B cell (primary cell): ENCODE measurements around the gene SLC2A11. TPM values are rescaled to one million over a fixed set of nuclear protein-coding genes. Genes with fewer than 3 reads are reported as not detected.

ENCODE experiments used
- ATAC-seq: fragments of 200-7000 bp; cut with Tn5 transposase; one replicate; pipeline ENCODE4 v1.10.0; 2021; ENCODE audit warnings: low read depth, mild to moderate bottlenecking, moderate number of reproducible peaks, moderate library complexity
- CTCF ChIA-PET: fragments of 350-600 bp; sonication (Branson Sonifier 250); formaldehyde crosslinking; loops from one replicate; lab custom pipeline; 2021; ENCODE audit warnings: antibody characterized with exemption, inconsistent platforms; lab: Charles Lee
- POLR2A ChIA-PET: fragments of 350-600 bp; sonication (Branson Sonifier 250); formaldehyde crosslinking; loops from one replicate; lab custom pipeline; 2021; ENCODE audit warnings: antibody characterized with exemption; lab: Charles Lee
- DNase-seq: peaks from one replicate; pipeline ENCODE4 v3.0.0; 2013
- H2AFZ ChIP-seq: 2 replicates; pipeline ENCODE4 v1.6.1; 2012; ENCODE audit warnings: mild to moderate bottlenecking, low read depth, low read length; ENCODE audit not compliant: insufficient read depth, poor library complexity, severe bottlenecking
- H3K27ac ChIP-seq, 2 donors: 1 replicate in 1 of 2; 2 replicates in 1 of 2; pipeline ENCODE4 v1.5.1; 2012 to 2013; ENCODE audit warnings: low read length in 2 of 2, mild to moderate bottlenecking in 2 of 2, moderate library complexity in 1 of 2
- H3K27me3 ChIP-seq, 4 experiments: fragments of 200-600 bp in 1 of 4; sonication (generic) in 1 of 4; replicated peaks in 1 of 4; 1 replicate in 2 of 4; 2 replicates in 2 of 4; pipeline versions ENCODE4 v1.6.1 to v1.7.0; 2013 to 2016; ENCODE audit warnings: low read length in 3 of 4, mild to moderate bottlenecking in 2 of 4, mixed read lengths in 1 of 4, moderate library complexity in 1 of 4; ENCODE audit not compliant: insufficient read depth in 4 of 4, control insufficient read depth in 3 of 4; ENCODE audit errors: control extremely low read depth in 1 of 4
- H3K36me3 ChIP-seq, 2 experiments: replicated peaks in 1 of 2; 1 replicate in 1 of 2; 2 replicates in 1 of 2; pipeline versions ENCODE4 v1.6.1 to v1.7.1; 2013; ENCODE audit warnings: low read length in 1 of 2; ENCODE audit not compliant: insufficient read depth in 2 of 2, control insufficient read depth in 1 of 2; ENCODE audit errors: control extremely low read depth in 1 of 2, extremely low read depth in 1 of 2
- H3K4me1 ChIP-seq, 2 donors: fragments of 200-600 bp in 1 of 2; sonication (generic) in 1 of 2; 1 replicate in 1 of 2; 2 replicates in 1 of 2; pipeline versions ENCODE4 v1.5.1 to v1.6.1; 2013 to 2017; ENCODE audit warnings: low read length in 2 of 2; ENCODE audit not compliant: control insufficient read depth in 2 of 2, insufficient read depth in 2 of 2
- H3K4me2 ChIP-seq: replicated peaks from 2 replicates; pipeline ENCODE3; 2012; ENCODE audit warnings: mild to moderate bottlenecking, low read depth, low read length; ENCODE audit not compliant: poor library complexity, severe bottlenecking
- H3K4me3 ChIP-seq, 5 experiments: fragments of 200-600 bp in 1 of 5; sonication (generic) in 1 of 5; 1 replicate in 3 of 5; 2 replicates in 2 of 5; pipeline versions ENCODE4 v1.5.1 to v1.7.0; 2011 to 2016; ENCODE audit warnings: low read length in 4 of 5, mild to moderate bottlenecking in 4 of 5, low read depth in 2 of 5, control low read depth in 1 of 5, moderate library complexity in 1 of 5; ENCODE audit not compliant: insufficient read depth in 1 of 5; ENCODE audit errors: control extremely low read depth in 1 of 5, extremely low read depth in 1 of 5
- H3K79me2 ChIP-seq: fragments of 200-600 bp; sonication (generic); one replicate; pipeline ENCODE4 v1.6.0; 2016; ENCODE audit warnings: low read length; ENCODE audit not compliant: control insufficient read depth, insufficient read depth
- H3K9ac ChIP-seq: fragments of 200-600 bp; sonication (generic); 2 replicates; pipeline ENCODE4 v1.6.1; 2017; ENCODE audit warnings: mild to moderate bottlenecking, low read length, moderate library complexity
- H3K9me3 ChIP-seq, 3 donors: one replicate each; pipeline versions ENCODE4 v1.6.1 to v1.7.1; 2013; ENCODE audit warnings: low read length in 2 of 3; ENCODE audit not compliant: control insufficient read depth in 2 of 3, insufficient read depth in 1 of 3; ENCODE audit errors: control extremely low read depth in 1 of 3
- H4K20me1 ChIP-seq: 2 replicates; pipeline ENCODE4 v1.6.0; 2012; ENCODE audit warnings: mild to moderate bottlenecking, low read length; ENCODE audit not compliant: insufficient read depth, control insufficient read depth, poor library complexity, severe bottlenecking
- H3K27ac Mint-ChIP-seq: one replicate; pipeline ENCODE4 v1.8.0; 2021; ENCODE audit warnings: mixed read lengths
- H3K27me3 Mint-ChIP-seq: one replicate; pipeline ENCODE4 v1.8.0; 2021; ENCODE audit warnings: mixed read lengths
- H3K4me1 Mint-ChIP-seq: one replicate; pipeline ENCODE4 v1.8.0; 2021; ENCODE audit warnings: mixed read lengths
- H3K4me3 Mint-ChIP-seq: one replicate; pipeline ENCODE4 v1.8.0; 2021; ENCODE audit warnings: mixed read lengths
- H3K9me3 Mint-ChIP-seq: one replicate; pipeline ENCODE4 v1.8.0; 2022; ENCODE audit warnings: mixed read lengths; ENCODE audit not compliant: insufficient read depth
- CTCF ChIP-seq: fragments of 200-600 bp; IDR thresholded peaks from one replicate; pipeline ENCODE4 v1.8.0; 2022; ENCODE audit warnings: antibody characterized with exemption, mild to moderate bottlenecking
- EZH2 ChIP-seq: IDR thresholded peaks from 2 replicates; pipeline ENCODE4 v1.6.1; 2012; ENCODE audit warnings: borderline replicate concordance, low read depth, mild to moderate bottlenecking, moderate library complexity, low read length; ENCODE audit not compliant: insufficient read depth, poor library complexity, severe bottlenecking
- WGBS: methylation state at CpG from one replicate; pipeline ENCODE4 v1.1.5; 2013; ENCODE audit warnings: missing lambda C conversion rate; ENCODE audit not compliant: insufficient coverage; 5-methylcytosine and 5-hydroxymethylcytosine counted together
- intact Hi-C: fragments of 100-400 bp; cut with micrococcal nuclease; formaldehyde crosslinking; loops from one replicate; pipeline ENCODE4 v1.10.0; 2022
- polyA plus RNA-seq: library from polyadenylated mRNA; depleted of rRNA; stranded (reverse); fragments of >200 nt; gene quantifications from 2 replicates; pipeline ENCODE4 v1.2.3, GENCODE V29; 2012
- total RNA-seq, 2 donors: library from RNA; stranded (reverse); fragments of 120-200 nt in 1 of 2; gene quantifications; 1 replicate in 1 of 2; 2 replicates in 1 of 2; pipeline versions ENCODE4 v1.2.3 to v1.2.4, GENCODE V29; 2013 to 2022

SLC2A11 gene
- total and polyA plus RNA-seq, 2 donors (not counting 1 experiment from before 2014, with no cell fraction given) = 38.6 to 54.3 TPM

GRCh38 chr22:23893121-23893944, 35.7 kb downstream of the SLC2A11 start:
- no peaks in the 10 kb centered on the region for H3K27me3 Mint-ChIP-seq
- Histone ChIP-seq H3K36me3 (peaks cover 0 to 16% of the 10 kb centered on the region in 2 experiments), H3K4me1 (peaks cover 13 to 19% of the 10 kb centered on the region in 2 donors), H3K27ac (peak overlapping the region; percentile 87 to 89), H3K9ac (peak overlapping the region; percentile 81), H3K4me3 (peak overlapping the region; percentile 5 to 88 (median 84)), H3K4me2 (peak overlapping the region; percentile 91), H4K20me1 (peaks cover 34% of the 10 kb centered on the region), H3K27me3 (no peaks in the 10 kb centered on the region), H3K79me2 (peaks cover 12% of the 10 kb centered on the region), H2AFZ (peak overlapping the region; percentile 86), H3K9me3 (peaks cover 0 to 4% (median 0%) of the 10 kb centered on the region in 3 donors)
- TF ChIP-seq EZH2 (no peak), CTCF (no peak)
- H3K4me3 Mint-ChIP-seq = peak overlapping the region; percentile 93
- ChIA-PET POLR2A (interaction anchor here (1.0 to 2.5 kb wide), 11 partner anchors 20 to 824 kb away, joined by 3 to 32 read pairs (median 5); partner anchors contain the start of genes DERL3, GUCD1, SLC2A11 and SNRPD3), CTCF (interaction anchor here (0.9 to 2.5 kb wide), 17 partner anchors 9 to 145 kb away, joined by 3 to 25 read pairs (median 5); partner anchors contain the start of genes MMP11 and SLC2A11)
- DNase-seq = no peak
- no peak for ATAC-seq
- H3K4me1 Mint-ChIP-seq = peaks cover 28% of the 10 kb centered on the region
- H3K27ac Mint-ChIP-seq = peak overlapping the region; percentile 98
- intact Hi-C loops = loop anchor here (5.0 kb wide), 1 partner anchor 36 kb away; the partner anchor contains the start of gene SLC2A11
- no peaks in the 10 kb centered on the region for H3K9me3 Mint-ChIP-seq
- 37% methylated on average over 8 of the region's 11 CpGs for WGBS
